Measurements from ENCODE around the gene CDR2. TPM values are rescaled to one million over a fixed set of nuclear protein-coding genes. Genes with fewer than 3 reads are reported as not detected.

The CDR2 gene
- total and polyA plus RNA-seq, 7 donors = 14.6 to 32.3 (median 22.5) TPM

- Histone ChIP-seq H3K36me3 (no peaks in the 10 kb centered on the region), H3K4me3 (no peak overlapping the region), H3K27me3 (no peaks in the 10 kb centered on the region), H3K27ac (no peak overlapping the region), H3K4me1 (peaks cover 0 to 9% (median 8%) of the 10 kb centered on the region in 4 donors), H3K9me3 (no peaks in the 10 kb centered on the region)
- no peak for DNase-seq
- 95% methylated on average over 3 of the region's 3 CpGs for WGBS, 2 donors
- intact Hi-C loops (cut with DNase I) = no loop called here
- TF ChIP-seq CTCF (IDR thresholded peaks at IDR 0.05) (no peak), POLR2AphosphoS5 (IDR thresholded peaks at IDR 0.05) (no peak), EP300 (IDR thresholded peaks at IDR 0.05) (no peak), POLR2A (IDR thresholded peaks at IDR 0.05) (no peak)
Observed at GRCh38 chr16:22383827-22384226, 9.4 kb upstream of the CDR2 start.

- intact Hi-C loops (cut with DNase I) = no loop called here
Observed at GRCh38 chr16:22381392-22381791, 7.0 kb upstream of the CDR2 start.

GRCh38 chr16:22380529-22380928 is 6.1 kb upstream of the CDR2 start:
- 93 to 94% methylated on average over 1 of the region's 1 CpG for WGBS, 2 donors
- no peaks in the 10 kb centered on the region for H3K36me3 ChIP-seq
- no peak overlapping the region for H3K27ac ChIP-seq
- peaks cover 0 to 1% (median 0%) of the 10 kb centered on the region in 4 donors for H3K4me1 ChIP-seq
- no peak overlapping the region for H3K4me3 ChIP-seq
- no peak for DNase-seq
- H3K9me3 ChIP-seq = no peaks in the 10 kb centered on the region
- intact Hi-C loops (cut with DNase I) = no loop called here
- no peaks in the 10 kb centered on the region for H3K27me3 ChIP-seq
- TF ChIP-seq EP300 (IDR thresholded peaks at IDR 0.05) = no peak
- no peak for TF ChIP-seq POLR2A (IDR thresholded peaks at IDR 0.05)
- no peak for TF ChIP-seq POLR2AphosphoS5 (IDR thresholded peaks at IDR 0.05)
- TF ChIP-seq CTCF (IDR thresholded peaks at IDR 0.05) = no peak

More at GRCh38 chr16:22381392-22381791, 7.0 kb upstream of the CDR2 start:
- Histone ChIP-seq H3K36me3 (no peaks in the 10 kb centered on the region), H3K9me3 (no peaks in the 10 kb centered on the region), H3K4me1 (peaks cover 0 to under 1% (median 0%) of the 10 kb centered on the region in 4 donors), H3K27me3 (no peaks in the 10 kb centered on the region), H3K4me3 (no peak overlapping the region), H3K27ac (no peak overlapping the region)
- no peak for TF ChIP-seq EP300 (IDR thresholded peaks at IDR 0.05)
- no peak for TF ChIP-seq CTCF (IDR thresholded peaks at IDR 0.05)
- no peak for TF ChIP-seq POLR2A (IDR thresholded peaks at IDR 0.05)
- no peak for TF ChIP-seq POLR2AphosphoS5 (IDR thresholded peaks at IDR 0.05)
- no peak for DNase-seq

GRCh38 chr16:22379656-22380055 is 5.2 kb upstream of the CDR2 start:
- no peak overlapping the region for H3K27ac ChIP-seq
- H3K4me1 ChIP-seq = peaks cover 0 to 7% (median 6%) of the 10 kb centered on the region in 4 donors
- H3K4me3 ChIP-seq = no peak overlapping the region
- DNase-seq = no peak
- H3K9me3 ChIP-seq = no peaks in the 10 kb centered on the region
- WGBS, 2 donors = 97 to 98% methylated on average over 7 of the region's 7 CpGs
- no peak for TF ChIP-seq CTCF (IDR thresholded peaks at IDR 0.05)
- TF ChIP-seq POLR2AphosphoS5 (IDR thresholded peaks at IDR 0.05) = no peak
- no peak for TF ChIP-seq EP300 (IDR thresholded peaks at IDR 0.05)
- TF ChIP-seq POLR2A (IDR thresholded peaks at IDR 0.05) = no peak
- no peaks in the 10 kb centered on the region for H3K27me3 ChIP-seq
- no peaks in the 10 kb centered on the region for H3K36me3 ChIP-seq
- intact Hi-C loops (cut with DNase I) = no loop called here

GRCh38 chr16:22375963-22376640 is 1.7 kb upstream of the CDR2 start:
- TF ChIP-seq POLR2AphosphoS5 (IDR thresholded peaks at IDR 0.05) (no peak), CTCF (IDR thresholded peaks at IDR 0.05) (no peak), POLR2A (IDR thresholded peaks at IDR 0.05) (no peak), EP300 (IDR thresholded peaks at IDR 0.05) (no peak)
- Histone ChIP-seq H3K36me3 (no peaks in the 10 kb centered on the region), H3K9me3 (no peaks in the 10 kb centered on the region), H3K27me3 (no peaks in the 10 kb centered on the region), H3K4me1 (peaks cover 0 to 32% (median 28%) of the 10 kb centered on the region in 4 donors), H3K4me3 (no peak overlapping the region), H3K27ac (no peak overlapping the region)
- DNase-seq = no peak
- 89 to 94% methylated on average over 8 of the region's 8 CpGs for WGBS, 2 donors
- intact Hi-C loops (cut with DNase I) = no loop called here
